ENCODE results near the gene IFI6. TPM values are rescaled to one million over a fixed set of nuclear protein-coding genes. Genes with fewer than 3 reads are reported as not detected.

IFI6 gene
- total RNA-seq, 1 experiment from 2014 or later: 4.3 TPM

DNA sequence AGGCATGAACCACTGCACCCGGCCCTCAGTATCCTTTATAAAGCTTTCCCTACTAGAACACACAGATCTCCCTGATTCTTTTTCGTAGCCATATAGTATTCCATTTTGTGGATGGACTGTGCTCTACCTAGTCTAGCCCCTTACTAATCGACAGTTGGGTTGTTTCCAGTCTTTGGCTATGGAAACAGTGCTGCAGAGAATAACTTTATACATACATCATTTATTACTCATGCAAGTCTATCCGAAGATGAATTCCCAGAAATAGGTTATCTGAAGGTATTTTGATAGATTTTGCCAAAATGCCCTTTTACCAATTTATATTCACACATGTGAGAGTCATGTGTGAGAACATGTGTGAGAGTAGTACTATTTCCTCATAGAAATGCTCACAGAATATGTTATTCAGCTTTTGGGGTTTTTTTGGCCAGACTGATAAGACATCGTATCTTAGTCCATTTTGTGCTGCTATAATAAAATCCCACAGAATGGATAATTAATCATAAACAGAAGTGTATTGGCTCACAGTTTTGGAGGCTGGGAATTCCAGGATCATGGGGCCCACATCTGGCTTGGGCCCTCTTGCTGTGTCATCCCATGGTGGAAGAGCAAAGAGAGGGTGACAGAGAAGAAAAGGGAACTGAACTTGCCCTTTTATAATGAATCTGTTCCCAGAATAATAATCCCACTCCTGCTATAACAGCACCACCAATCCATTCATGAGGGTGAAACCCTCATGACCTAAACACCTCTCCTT, 19.7 kb downstream of the IFI6 start:
- H3K9me3 ChIP-seq (ENCODE audit: control insufficient read depth, low read depth, low read length): no peaks in the 10 kb centered on the region
- no peak overlapping the region for H2AFZ ChIP-seq (ENCODE audit: low read length)
- no peak overlapping the region for H4K8ac ChIP-seq (replicated peaks; ENCODE audit: insufficient read length, low read depth, low read length)
- H3K14ac ChIP-seq (ENCODE audit: insufficient read depth, low read length): no peak overlapping the region
- no CpG with 5 or more reads among the region's 5 CpGs for WGBS (ENCODE audit: extremely low coverage, insufficient read length, low lambda C conversion rate)
- no peak overlapping the region for H3K9ac ChIP-seq (ENCODE audit: extremely low read depth, insufficient read length, low read length)
- DNase-seq: no peak
- no peak overlapping the region for H3K4me3 Mint-ChIP-seq
- no peak overlapping the region for H3T11ph ChIP-seq (ENCODE audit: low read length)
- peaks cover 2% of the 10 kb centered on the region; the same call in 1 of the 2 replicates for H3K27me3 Mint-ChIP-seq (ENCODE audit: low read depth)
- H2BK5ac ChIP-seq (ENCODE audit: insufficient read length, low read length): no peak overlapping the region
- no peak overlapping the region for H3K27ac ChIP-seq (ENCODE audit: insufficient read length, low read depth, low read length)
- no peaks in the 10 kb centered on the region; a peak in 2 of 5 replicates for H3K9me3 Mint-ChIP-seq
- H4K91ac ChIP-seq (ENCODE audit: insufficient read length, low read depth, low read length): no peak overlapping the region
- H4K5ac ChIP-seq (ENCODE audit: insufficient read length, low read depth, low read length): no peak overlapping the region
- no peak overlapping the region for H2BK15ac ChIP-seq (ENCODE audit: low read depth, low read length)
- no peak overlapping the region for H3K23ac ChIP-seq (ENCODE audit: insufficient read length, low read depth, low read length)
- H3K36me3 Mint-ChIP-seq (ENCODE audit: insufficient read depth in 1 of 3, low read depth in 3 of 3): no peaks in the 10 kb centered on the region
- no peak overlapping the region for H2BK12ac ChIP-seq (ENCODE audit: insufficient read length, low read depth, low read length)
- H3K27me3 ChIP-seq (ENCODE audit: insufficient read depth, low read length): no peaks in the 10 kb centered on the region
- H3K79me1 ChIP-seq (ENCODE audit: insufficient read depth, low read depth, low read length, poor library complexity, severe bottlenecking): no peaks in the 10 kb centered on the region
- no peak overlapping the region for H3K4ac ChIP-seq (ENCODE audit: low read depth, low read length)
- no peaks in the 10 kb centered on the region for H3K23me2 ChIP-seq (ENCODE audit: insufficient read length, low read depth, low read length, poor library complexity, severe bottlenecking)
- H2BK120ac ChIP-seq (ENCODE audit: low read depth, low read length, poor library complexity, severe bottlenecking): no peak overlapping the region
- no peak overlapping the region for H3K56ac ChIP-seq (ENCODE audit: insufficient read length, low read depth, low read length)
- peak overlapping the region in 2 of 3 experiments; percentile 70 to 85; a peak in 2 of 7 replicates for H3K27ac Mint-ChIP-seq
- H2BK20ac ChIP-seq (ENCODE audit: low read depth, low read length, poor library complexity, severe bottlenecking): no peak overlapping the region
- H3K4me1 Mint-ChIP-seq: peaks cover 30 to 38% of the 10 kb centered on the region in 2 experiments
- no peaks in the 10 kb centered on the region for H3K79me2 ChIP-seq (ENCODE audit: insufficient read depth, low read length)
- H3K4me1 ChIP-seq (ENCODE audit: insufficient read depth, low read length): peaks cover 9% of the 10 kb centered on the region; the same call in 1 of the 2 replicates
- H2AK5ac ChIP-seq (ENCODE audit: insufficient read length, low read length): no peak overlapping the region
- no peaks in the 10 kb centered on the region for H4K20me1 ChIP-seq (ENCODE audit: control insufficient read depth, insufficient read depth, insufficient read length)
- TF ChIP-seq, protein P1, sequence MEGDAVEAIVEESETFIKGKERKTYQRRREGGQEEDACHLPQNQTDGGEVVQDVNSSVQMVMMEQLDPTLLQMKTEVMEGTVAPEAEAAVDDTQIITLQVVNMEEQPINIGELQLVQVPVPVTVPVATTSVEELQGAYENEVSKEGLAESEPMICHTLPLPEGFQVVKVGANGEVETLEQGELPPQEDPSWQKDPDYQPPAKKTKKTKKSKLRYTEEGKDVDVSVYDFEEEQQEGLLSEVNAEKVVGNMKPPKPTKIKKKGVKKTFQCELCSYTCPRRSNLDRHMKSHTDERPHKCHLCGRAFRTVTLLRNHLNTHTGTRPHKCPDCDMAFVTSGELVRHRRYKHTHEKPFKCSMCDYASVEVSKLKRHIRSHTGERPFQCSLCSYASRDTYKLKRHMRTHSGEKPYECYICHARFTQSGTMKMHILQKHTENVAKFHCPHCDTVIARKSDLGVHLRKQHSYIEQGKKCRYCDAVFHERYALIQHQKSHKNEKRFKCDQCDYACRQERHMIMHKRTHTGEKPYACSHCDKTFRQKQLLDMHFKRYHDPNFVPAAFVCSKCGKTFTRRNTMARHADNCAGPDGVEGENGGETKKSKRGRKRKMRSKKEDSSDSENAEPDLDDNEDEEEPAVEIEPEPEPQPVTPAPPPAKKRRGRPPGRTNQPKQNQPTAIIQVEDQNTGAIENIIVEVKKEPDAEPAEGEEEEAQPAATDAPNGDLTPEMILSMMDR (conservative IDR thresholded peaks at IDR 0.05): no peak
- no peak overlapping the region for H3K18ac ChIP-seq (ENCODE audit: insufficient read length, low read depth, low read length)
- H3K4me2 ChIP-seq (ENCODE audit: insufficient read depth, insufficient read length, low read length): no peak overlapping the region

All from H9 (cell line).